ENCODE data around the gene PCDH9. TPM values are rescaled to one million over a fixed set of nuclear protein-coding genes. Genes with fewer than 3 reads are reported as not detected.

PCDH9 gene
- total and polyA plus RNA-seq, 4 experiments from 2014 or later = 0.08 to 0.18 (median 0.14) TPM

DNA sequence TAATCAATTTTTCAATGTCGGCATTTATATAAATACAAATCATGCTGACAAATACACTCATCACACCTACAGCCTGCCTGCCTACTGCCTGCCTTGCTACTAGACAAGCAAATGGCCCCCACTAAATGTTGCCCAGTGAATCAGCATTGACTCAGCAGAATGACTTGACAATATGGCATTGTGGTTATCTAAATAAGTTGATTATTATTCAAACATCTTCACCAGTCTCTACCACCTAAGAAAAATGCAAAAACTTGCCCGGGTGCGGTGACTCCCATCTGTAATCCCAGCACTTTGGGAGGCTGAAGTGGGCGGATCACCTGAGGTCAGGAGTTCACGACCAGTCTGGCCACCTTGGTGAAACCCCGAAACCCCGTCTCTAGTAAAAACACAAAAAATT is 296.1 kb downstream of the PCDH9 start:
- POLR2A ChIA-PET (ENCODE audit: partially characterized antibody) = no interaction called here
- H3K4me1 Mint-ChIP-seq = no peaks in the 10 kb centered on the region
- no peaks in the 10 kb centered on the region for H3K27me3 Mint-ChIP-seq
- intact Hi-C loops (cut with micrococcal nuclease) = no loop called here
- no peaks in the 10 kb centered on the region for H3K4me1 ChIP-seq (ENCODE audit: insufficient read depth, low read length)
- CTCF ChIA-PET (ENCODE audit: partially characterized antibody) = no interaction called here
- H3K4me3 Mint-ChIP-seq = no peak overlapping the region
- no peaks in the 10 kb centered on the region for H3K27me3 ChIP-seq (ENCODE audit: insufficient read depth, low read length)
- no peak overlapping the region for H3K27ac Mint-ChIP-seq
- H3K27ac ChIP-seq (ENCODE audit: low read depth, low read length) = no peak overlapping the region
- no peak overlapping the region for H3K4me3 ChIP-seq (ENCODE audit: low read length in 2 of 2)
- no peaks in the 10 kb centered on the region for H3K36me3 Mint-ChIP-seq
- H3K9me3 ChIP-seq (ENCODE audit: control insufficient read depth in 1 of 2, low read length in 2 of 2) = no peaks in the 10 kb centered on the region
- H3K9me3 Mint-ChIP-seq = peaks cover 0 to 10% (median 4%) of the 10 kb centered on the region in 8 donors
- no peak for DNase-seq
- H3K36me3 ChIP-seq (ENCODE audit: insufficient read depth, low read length) = no peaks in the 10 kb centered on the region

DNA sequence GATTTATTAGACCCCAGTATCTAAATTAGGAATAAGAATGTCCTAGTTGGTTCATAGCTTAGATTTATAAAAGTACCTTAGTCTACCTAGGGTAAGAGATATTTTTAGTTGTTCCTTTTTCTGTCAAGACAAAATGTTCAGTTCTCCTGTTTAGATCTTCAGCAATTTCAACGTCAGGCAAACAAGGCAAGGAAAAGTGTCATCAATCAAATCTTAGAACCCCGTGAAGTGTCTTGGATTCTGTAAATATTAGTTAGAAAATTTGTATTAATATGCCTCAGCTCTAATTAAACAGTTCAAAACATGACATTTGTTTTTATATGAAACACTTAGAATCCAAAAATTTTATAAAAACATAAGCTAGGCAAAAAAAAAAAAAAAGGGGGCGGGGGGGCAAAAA is 296.6 kb downstream of the PCDH9 start:
- no peaks in the 10 kb centered on the region for H3K36me3 Mint-ChIP-seq
- no peak overlapping the region for H3K4me3 Mint-ChIP-seq
- H3K27ac ChIP-seq (ENCODE audit: low read depth, low read length) = no peak overlapping the region
- CTCF ChIA-PET (ENCODE audit: partially characterized antibody) = no interaction called here
- H3K4me1 ChIP-seq (ENCODE audit: insufficient read depth, low read length) = no peaks in the 10 kb centered on the region
- no peaks in the 10 kb centered on the region for H3K36me3 ChIP-seq (ENCODE audit: insufficient read depth, low read length)
- H3K9me3 Mint-ChIP-seq = peaks cover 0 to 10% (median 4%) of the 10 kb centered on the region in 8 donors
- no peak overlapping the region for H3K4me3 ChIP-seq (ENCODE audit: low read length in 2 of 2)
- no peaks in the 10 kb centered on the region for H3K4me1 Mint-ChIP-seq
- H3K27me3 ChIP-seq (ENCODE audit: insufficient read depth, low read length) = no peaks in the 10 kb centered on the region
- intact Hi-C loops (cut with micrococcal nuclease) = no loop called here
- no peaks in the 10 kb centered on the region for H3K27me3 Mint-ChIP-seq
- H3K27ac Mint-ChIP-seq = no peak overlapping the region
- POLR2A ChIA-PET (ENCODE audit: partially characterized antibody) = no interaction called here
- DNase-seq = no peak
- H3K9me3 ChIP-seq (ENCODE audit: control insufficient read depth in 1 of 2, low read length in 2 of 2) = no peaks in the 10 kb centered on the region

GRCh38 chr13:66927562-66927961 is 302.6 kb downstream of the PCDH9 start:
- no peaks in the 10 kb centered on the region for H3K36me3 Mint-ChIP-seq
- intact Hi-C loops (cut with micrococcal nuclease) = no loop called here
- POLR2A ChIA-PET (ENCODE audit: partially characterized antibody) = no interaction called here

GRCh38 chr13:66926851-66927524 is 303.1 kb downstream of the PCDH9 start:
- Histone ChIP-seq H3K9me3 (ENCODE audit: control insufficient read depth in 1 of 2, low read length in 2 of 2) (no peaks in the 10 kb centered on the region), H3K27ac (ENCODE audit: low read depth, low read length) (no peak overlapping the region), H3K4me3 (ENCODE audit: low read length in 2 of 2) (no peak overlapping the region), H3K4me1 (ENCODE audit: insufficient read depth, low read length) (no peaks in the 10 kb centered on the region), H3K36me3 (ENCODE audit: insufficient read depth, low read length) (no peaks in the 10 kb centered on the region), H3K27me3 (ENCODE audit: insufficient read depth, low read length) (no peaks in the 10 kb centered on the region)
- Mint-ChIP-seq H3K9me3 (peaks cover 0 to 4% (median 0%) of the 10 kb centered on the region in 8 donors), H3K36me3 (no peaks in the 10 kb centered on the region), H3K4me1 (no peaks in the 10 kb centered on the region), H3K27me3 (no peaks in the 10 kb centered on the region), H3K4me3 (no peak overlapping the region), H3K27ac (no peak overlapping the region)
- intact Hi-C loops (cut with micrococcal nuclease) = no loop called here
- DNase-seq = no peak
- CTCF ChIA-PET (ENCODE audit: partially characterized antibody) = no interaction called here
- POLR2A ChIA-PET (ENCODE audit: partially characterized antibody) = no interaction called here

More at GRCh38 chr13:66927562-66927961, 302.6 kb downstream of the PCDH9 start:
- Mint-ChIP-seq H3K4me3 (no peak overlapping the region), H3K9me3 (peaks cover 0 to 4% (median 0%) of the 10 kb centered on the region in 8 donors), H3K4me1 (no peaks in the 10 kb centered on the region), H3K27ac (no peak overlapping the region), H3K27me3 (no peaks in the 10 kb centered on the region)
- H3K36me3 ChIP-seq (ENCODE audit: insufficient read depth, low read length) = no peaks in the 10 kb centered on the region
- H3K27me3 ChIP-seq (ENCODE audit: insufficient read depth, low read length) = no peaks in the 10 kb centered on the region
- DNase-seq = no peak
- CTCF ChIA-PET (ENCODE audit: partially characterized antibody) = no interaction called here
- no peaks in the 10 kb centered on the region for H3K9me3 ChIP-seq (ENCODE audit: control insufficient read depth in 1 of 2, low read length in 2 of 2)
- H3K4me1 ChIP-seq (ENCODE audit: insufficient read depth, low read length) = no peaks in the 10 kb centered on the region
- no peak overlapping the region for H3K4me3 ChIP-seq (ENCODE audit: low read length in 2 of 2)
- H3K27ac ChIP-seq (ENCODE audit: low read depth, low read length) = no peak overlapping the region

- CTCF ChIA-PET (ENCODE audit: partially characterized antibody) = no interaction called here
- DNase-seq = no peak
- H3K27me3 Mint-ChIP-seq = no peaks in the 10 kb centered on the region
- no peaks in the 10 kb centered on the region for H3K36me3 Mint-ChIP-seq
- no peaks in the 10 kb centered on the region for H3K27me3 ChIP-seq (ENCODE audit: insufficient read depth, low read length)
- no peak overlapping the region for H3K4me3 Mint-ChIP-seq
- H3K36me3 ChIP-seq (ENCODE audit: insufficient read depth, low read length) = no peaks in the 10 kb centered on the region
- H3K4me1 ChIP-seq (ENCODE audit: insufficient read depth, low read length) = no peaks in the 10 kb centered on the region
- intact Hi-C loops (cut with micrococcal nuclease) = no loop called here
- H3K9me3 Mint-ChIP-seq = peaks cover 0 to 4% (median 0%) of the 10 kb centered on the region in 8 donors
- H3K9me3 ChIP-seq (ENCODE audit: control insufficient read depth in 1 of 2, low read length in 2 of 2) = no peaks in the 10 kb centered on the region
- H3K4me3 ChIP-seq (ENCODE audit: low read length in 2 of 2) = no peak overlapping the region
- H3K4me1 Mint-ChIP-seq = no peaks in the 10 kb centered on the region
- no peak overlapping the region for H3K27ac ChIP-seq (ENCODE audit: low read depth, low read length)
- POLR2A ChIA-PET (ENCODE audit: partially characterized antibody) = no interaction called here
- H3K27ac Mint-ChIP-seq = no peak overlapping the region
Measured at GRCh38 chr13:66926200-66926850, 303.8 kb downstream of the PCDH9 start.

DNA sequence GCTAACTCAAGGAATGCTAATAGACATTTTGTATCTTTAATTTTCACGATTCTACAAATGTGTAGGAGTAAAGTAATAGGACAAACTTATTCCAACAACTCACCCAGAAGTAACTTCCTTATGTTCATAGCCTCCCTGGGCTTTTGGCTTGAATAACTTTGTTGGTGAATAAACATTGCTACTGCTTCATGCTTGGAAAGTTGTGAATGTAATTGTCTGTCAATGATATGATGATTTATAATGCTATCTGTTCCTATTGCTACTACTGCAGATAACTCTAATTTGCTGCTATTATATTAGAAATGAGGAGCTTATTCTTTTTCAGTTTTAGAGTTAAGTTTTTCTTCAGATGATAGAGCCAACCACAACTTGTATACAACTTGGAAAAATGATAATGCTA is 307.7 kb downstream of the PCDH9 start:
- CTCF ChIA-PET (ENCODE audit: partially characterized antibody) = interaction anchor here (1.3 kb wide), 1 partner anchor 12 kb away, joined by 3 read pairs; no protein-coding TSS in a partner anchor
- Histone ChIP-seq H3K4me1 (ENCODE audit: insufficient read depth, low read length) (no peaks in the 10 kb centered on the region), H3K4me3 (ENCODE audit: low read length in 2 of 2) (no peak overlapping the region), H3K36me3 (ENCODE audit: insufficient read depth, low read length) (no peaks in the 10 kb centered on the region), H3K27ac (ENCODE audit: low read depth, low read length) (no peak overlapping the region), H3K27me3 (ENCODE audit: insufficient read depth, low read length) (no peaks in the 10 kb centered on the region), H3K9me3 (ENCODE audit: control insufficient read depth in 1 of 2, low read length in 2 of 2) (no peaks in the 10 kb centered on the region)
- intact Hi-C loops (cut with micrococcal nuclease) = no loop called here
- POLR2A ChIA-PET (ENCODE audit: partially characterized antibody) = no interaction called here
- no peak for DNase-seq
- Mint-ChIP-seq H3K4me1 (no peaks in the 10 kb centered on the region), H3K27ac (no peak overlapping the region), H3K36me3 (no peaks in the 10 kb centered on the region), H3K9me3 (peaks cover 0 to 13% (median 0%) of the 10 kb centered on the region in 8 donors), H3K27me3 (no peaks in the 10 kb centered on the region), H3K4me3 (no peak overlapping the region)

GRCh38 chr13:66921437-66921836 is 308.7 kb downstream of the PCDH9 start:
- no peak overlapping the region for H3K27ac Mint-ChIP-seq

More at GRCh38 chr13:66921437-66921836, 308.7 kb downstream of the PCDH9 start:
- Mint-ChIP-seq H3K4me1 (no peaks in the 10 kb centered on the region), H3K36me3 (no peaks in the 10 kb centered on the region), H3K4me3 (no peak overlapping the region), H3K9me3 (peaks cover 0 to 13% (median 0%) of the 10 kb centered on the region in 8 donors), H3K27me3 (no peaks in the 10 kb centered on the region)
- Histone ChIP-seq H3K9me3 (ENCODE audit: control insufficient read depth in 1 of 2, low read length in 2 of 2) (no peaks in the 10 kb centered on the region), H3K27me3 (ENCODE audit: insufficient read depth, low read length) (no peaks in the 10 kb centered on the region), H3K36me3 (ENCODE audit: insufficient read depth, low read length) (no peaks in the 10 kb centered on the region), H3K4me1 (ENCODE audit: insufficient read depth, low read length) (no peaks in the 10 kb centered on the region), H3K27ac (ENCODE audit: low read depth, low read length) (no peak overlapping the region), H3K4me3 (ENCODE audit: low read length in 2 of 2) (no peak overlapping the region)
- CTCF ChIA-PET (ENCODE audit: partially characterized antibody) = interaction anchor here (1.3 kb wide), 1 partner anchor 11 kb away, joined by 3 read pairs; no protein-coding TSS in a partner anchor
- no peak for DNase-seq
- intact Hi-C loops (cut with micrococcal nuclease) = no loop called here
- POLR2A ChIA-PET (ENCODE audit: partially characterized antibody) = no interaction called here

Measured in CD4-positive, alpha-beta memory T cell (primary cell).